M059J (cell line): ENCODE results near the gene CPXM2. TPM values are rescaled to one million over a fixed set of nuclear protein-coding genes. Genes with fewer than 3 reads are reported as not detected.

Experiments
- DNase-seq: peaks from one replicate; pipeline ENCODE4 v3.0.0-alpha.2; 2012; ENCODE audit warnings: low read depth
- total RNA-seq: library from RNA; depleted of rRNA; stranded (reverse); fragments of >200 nt; shearing (Covaris generic); gene quantifications from 2 replicates; pipeline ENCODE4 v1.2.3, GENCODE V29; 2014

CPXM2 gene
- total RNA-seq, 1 experiment from 2014 or later = not detected

GRCh38 chr10:123870260-123870659 is 21.3 kb downstream of the CPXM2 start:
- DNase-seq = peak; percentile 9

GRCh38 chr10:123869020-123869414 is 22.6 kb downstream of the CPXM2 start:
- no peak for DNase-seq

- DNase-seq = no peak
These were observed 23.3 kb downstream of the CPXM2 start for GRCh38 chr10:123868038-123869019.

- no peak for DNase-seq
These were observed 25.7 kb downstream of the CPXM2 start for GRCh38 chr10:123865880-123866279.

GRCh38 chr10:123865350-123865749 is 26.3 kb downstream of the CPXM2 start:
- DNase-seq = no peak

GRCh38 chr10:123864923-123865322 is 26.7 kb downstream of the CPXM2 start:
- no peak for DNase-seq

GRCh38 chr10:123863721-123864482 is 27.7 kb downstream of the CPXM2 start:
- no peak for DNase-seq

- DNase-seq = no peak
These were observed 28.4 kb downstream of the CPXM2 start for GRCh38 chr10:123863183-123863575.

- DNase-seq = no peak
These were observed 29.0 kb downstream of the CPXM2 start for GRCh38 chr10:123862421-123863182.

GRCh38 chr10:123860856-123861255 is 30.8 kb downstream of the CPXM2 start:
- no peak for DNase-seq

GRCh38 chr10:123860209-123860608 is 31.4 kb downstream of the CPXM2 start:
- no peak for DNase-seq

GRCh38 chr10:123859653-123860050 is 32.0 kb downstream of the CPXM2 start:
- DNase-seq = no peak

- DNase-seq = no peak
These were observed 32.5 kb downstream of the CPXM2 start for GRCh38 chr10:123858907-123859652.

GRCh38 chr10:123858077-123858681 is 33.4 kb downstream of the CPXM2 start:
- peak; percentile 21 for DNase-seq

- DNase-seq = no peak
These were observed 34.0 kb downstream of the CPXM2 start for GRCh38 chr10:123857616-123858015.

GRCh38 chr10:123855008-123855684 is 36.5 kb downstream of the CPXM2 start:
- DNase-seq = no peak

GRCh38 chr10:123854498-123854897 is 37.1 kb downstream of the CPXM2 start:
- DNase-seq = no peak

GRCh38 chr10:123854003-123854402 is 37.6 kb downstream of the CPXM2 start:
- DNase-seq = no peak

GRCh38 chr10:123852411-123852951 is 39.1 kb downstream of the CPXM2 start:
- DNase-seq = no peak
